ENCODE data around the gene SNX9. TPM values are rescaled to one million over a fixed set of nuclear protein-coding genes. Genes with fewer than 3 reads are reported as not detected.

Gene SNX9
- polyA plus RNA-seq, 1 donor from 2014 or later, result 7.0 TPM

GRCh38 chr6:157808405-157808950, 14.6 kb upstream of the SNX9 start:
- no peaks in the 10 kb centered on the region for H3K9me2 ChIP-seq (ENCODE audit: insufficient read depth, low read length)
- no peak overlapping the region for H3K4me2 ChIP-seq (ENCODE audit: low read length)
- no peaks in the 10 kb centered on the region for H4K20me1 ChIP-seq (ENCODE audit: insufficient read depth)
- TF ChIP-seq RAD21 (conservative IDR thresholded peaks at IDR 0.05), result no peak
- no peak for TF ChIP-seq SMC3 (conservative IDR thresholded peaks at IDR 0.05; ENCODE audit: poor library complexity)
- TF ChIP-seq CTCF (IDR thresholded peaks at IDR 0.05; ENCODE audit: poor library complexity, severe bottlenecking), result no peak
- TF ChIP-seq TAF1 (IDR thresholded peaks at IDR 0.05; ENCODE audit: low read depth), result no peak
- no peak for TF ChIP-seq EP300 (conservative IDR thresholded peaks at IDR 0.05; ENCODE audit: poor library complexity, severe bottlenecking)
- no peak for TF ChIP-seq REST (IDR thresholded peaks at IDR 0.05; ENCODE audit: borderline replicate concordance)
- no peak for TF ChIP-seq POLR2AphosphoS5 (IDR thresholded peaks at IDR 0.05)
- TF ChIP-seq MXI1 (conservative IDR thresholded peaks at IDR 0.05; ENCODE audit: poor library complexity, severe bottlenecking), result no peak
- no peak for TF ChIP-seq EZH2 (IDR thresholded peaks at IDR 0.05; ENCODE audit: borderline replicate concordance, insufficient read depth, low read length, poor library complexity, severe bottlenecking)
- no peak overlapping the region for H3K27ac ChIP-seq (ENCODE audit: low read length)
- no peaks in the 10 kb centered on the region for H3F3A ChIP-seq (ENCODE audit: insufficient read depth, low read length, poor library complexity, severe bottlenecking)
- no peak overlapping the region for H3K9ac ChIP-seq (ENCODE audit: low read length)
- no peak overlapping the region for H2AFZ ChIP-seq (ENCODE audit: low read depth, low read length)
- no peaks in the 10 kb centered on the region for H3K36me3 ChIP-seq (ENCODE audit: insufficient read depth, low read length)
- no peaks in the 10 kb centered on the region for H3K9me3 ChIP-seq (ENCODE audit: low read length)
- H3K4me3 ChIP-seq (ENCODE audit: low read length), result no peak overlapping the region
- H3K79me2 ChIP-seq (replicated peaks; ENCODE audit: insufficient read depth, low read length), result no peaks in the 10 kb centered on the region
- H3K27me3 ChIP-seq (ENCODE audit: insufficient read depth, low read depth, low read length), result no peaks in the 10 kb centered on the region

GRCh38 chr6:157809613-157810012, 13.4 kb upstream of the SNX9 start:
- no peaks in the 10 kb centered on the region for H3K9me3 ChIP-seq (ENCODE audit: low read length)
- no peak overlapping the region for H3K4me3 ChIP-seq (ENCODE audit: low read length)
- no peaks in the 10 kb centered on the region for H3K79me2 ChIP-seq (replicated peaks; ENCODE audit: insufficient read depth, low read length)
- TF ChIP-seq EP300 (conservative IDR thresholded peaks at IDR 0.05; ENCODE audit: poor library complexity, severe bottlenecking), result no peak
- no peak overlapping the region for H3K9ac ChIP-seq (ENCODE audit: low read length)
- H3K9me2 ChIP-seq (ENCODE audit: insufficient read depth, low read length), result no peaks in the 10 kb centered on the region
- H3K27me3 ChIP-seq (ENCODE audit: insufficient read depth, low read depth, low read length), result no peaks in the 10 kb centered on the region
- no peak overlapping the region for H3K4me2 ChIP-seq (ENCODE audit: low read length)
- H3K36me3 ChIP-seq (ENCODE audit: insufficient read depth, low read length), result no peaks in the 10 kb centered on the region
- no peaks in the 10 kb centered on the region for H3F3A ChIP-seq (ENCODE audit: insufficient read depth, low read length, poor library complexity, severe bottlenecking)
- H3K27ac ChIP-seq (ENCODE audit: low read length), result no peak overlapping the region
- H2AFZ ChIP-seq (ENCODE audit: low read depth, low read length), result no peak overlapping the region
- no peaks in the 10 kb centered on the region for H4K20me1 ChIP-seq (ENCODE audit: insufficient read depth)

GRCh38 chr6:157811137-157811475, 11.9 kb upstream of the SNX9 start:
- Histone ChIP-seq H3F3A (ENCODE audit: insufficient read depth, low read length, poor library complexity, severe bottlenecking) (no peaks in the 10 kb centered on the region), H3K4me3 (ENCODE audit: low read length) (no peak overlapping the region), H4K20me1 (ENCODE audit: insufficient read depth) (no peaks in the 10 kb centered on the region), H3K27me3 (ENCODE audit: insufficient read depth, low read depth, low read length) (no peaks in the 10 kb centered on the region), H3K9ac (ENCODE audit: low read length) (no peak overlapping the region), H3K79me2 (replicated peaks; ENCODE audit: insufficient read depth, low read length) (no peaks in the 10 kb centered on the region), H3K9me2 (ENCODE audit: insufficient read depth, low read length) (no peaks in the 10 kb centered on the region), H3K27ac (ENCODE audit: low read length) (no peak overlapping the region), H3K9me3 (ENCODE audit: low read length) (no peaks in the 10 kb centered on the region), H3K36me3 (ENCODE audit: insufficient read depth, low read length) (no peaks in the 10 kb centered on the region), H3K4me2 (ENCODE audit: low read length) (no peak overlapping the region), H2AFZ (ENCODE audit: low read depth, low read length) (no peak overlapping the region)
- TF ChIP-seq POLR2AphosphoS5 (IDR thresholded peaks at IDR 0.05) (no peak), MXI1 (conservative IDR thresholded peaks at IDR 0.05; ENCODE audit: poor library complexity, severe bottlenecking) (no peak), SMC3 (conservative IDR thresholded peaks at IDR 0.05; ENCODE audit: poor library complexity) (no peak), REST (IDR thresholded peaks at IDR 0.05; ENCODE audit: borderline replicate concordance) (no peak), CTCF (IDR thresholded peaks at IDR 0.05; ENCODE audit: poor library complexity, severe bottlenecking) (no peak), RAD21 (conservative IDR thresholded peaks at IDR 0.05) (no peak), EP300 (conservative IDR thresholded peaks at IDR 0.05; ENCODE audit: poor library complexity, severe bottlenecking) (no peak), EZH2 (IDR thresholded peaks at IDR 0.05; ENCODE audit: borderline replicate concordance, insufficient read depth, low read length, poor library complexity, severe bottlenecking) (no peak), TAF1 (IDR thresholded peaks at IDR 0.05; ENCODE audit: low read depth) (no peak)

Measured in neural cell (in vitro differentiated cells).